GM18519 (cell line): ENCODE results near the gene SHOC1.
"Not testable (repeated sequence)": the region's sequence is repeated elsewhere in the genome, so short reads cannot be mapped to it uniquely, and the experiment has no call there.

Experiments
- ATAC-seq: cut with Tn5 transposase; IDR thresholded peaks from one replicate; pipeline ENCODE4 v1.9.1; 2021; ENCODE audit warnings: mild to moderate bottlenecking, moderate library complexity; ENCODE audit not compliant: unreplicated experiment, low FRiP score

Gene SHOC1

DNA sequence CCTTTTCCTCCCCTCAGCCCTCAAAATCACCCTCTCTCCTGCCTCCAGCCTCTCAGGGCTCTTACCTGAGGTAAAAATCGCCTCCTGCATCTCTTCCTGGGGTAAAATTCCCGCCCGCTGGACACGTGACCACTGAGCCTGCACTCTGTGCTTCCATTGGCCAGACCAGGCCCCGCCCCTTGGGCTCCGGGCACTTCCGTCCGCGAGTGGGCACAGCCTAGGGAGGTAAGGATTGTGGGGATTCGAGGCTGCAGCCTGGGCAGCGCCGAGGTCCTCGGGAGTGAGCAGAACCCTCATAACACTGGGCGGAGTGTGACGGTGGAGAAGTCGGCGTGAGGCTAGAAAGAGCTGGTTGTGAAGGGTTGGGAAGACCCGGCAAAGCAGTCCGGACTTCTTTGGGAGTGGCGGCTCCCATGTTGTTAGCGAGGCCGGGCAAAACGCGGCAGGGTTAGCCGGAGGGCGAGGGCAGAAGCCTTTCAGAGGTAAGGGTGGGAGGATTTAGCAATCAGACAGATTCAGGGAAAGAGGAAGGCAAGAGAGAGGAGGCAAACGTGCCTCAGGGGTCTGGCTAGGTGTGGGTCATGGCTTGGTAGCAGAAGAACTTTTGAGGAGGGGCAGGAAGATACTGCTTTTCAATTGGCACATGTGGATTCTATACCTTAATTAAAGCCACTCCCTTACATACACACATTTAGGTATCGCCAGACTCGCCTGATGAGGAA is at the start of gene SHOC1:
TSS of gene SHOC1 (minus strand) at position 103 of the 722 bp plus-strand sequence. CDS start 3,519 bp downstream, outside the sequence.
- ATAC-seq, result no peak

DNA sequence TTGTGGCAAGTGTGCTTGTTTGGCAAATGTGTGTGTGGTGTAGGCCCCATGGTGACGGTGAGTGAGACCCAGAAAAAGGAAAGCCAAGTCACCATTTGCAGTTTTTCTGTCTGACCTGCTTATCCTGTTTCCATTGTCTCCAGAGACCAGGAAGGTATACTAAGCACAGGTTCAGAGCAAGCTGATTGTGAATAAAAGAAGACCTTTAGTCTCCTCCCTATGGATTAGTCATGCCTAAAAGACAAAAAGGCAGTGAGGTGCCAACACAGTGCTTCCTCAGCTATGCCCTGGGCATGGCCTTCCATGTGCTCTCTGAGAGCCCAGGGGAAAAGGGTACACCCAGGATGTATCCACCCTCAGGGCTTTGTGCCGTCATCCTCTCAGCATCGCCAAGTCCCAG is 49.2 kb upstream of the SHOC1 start:
- ATAC-seq, result no peak

DNA sequence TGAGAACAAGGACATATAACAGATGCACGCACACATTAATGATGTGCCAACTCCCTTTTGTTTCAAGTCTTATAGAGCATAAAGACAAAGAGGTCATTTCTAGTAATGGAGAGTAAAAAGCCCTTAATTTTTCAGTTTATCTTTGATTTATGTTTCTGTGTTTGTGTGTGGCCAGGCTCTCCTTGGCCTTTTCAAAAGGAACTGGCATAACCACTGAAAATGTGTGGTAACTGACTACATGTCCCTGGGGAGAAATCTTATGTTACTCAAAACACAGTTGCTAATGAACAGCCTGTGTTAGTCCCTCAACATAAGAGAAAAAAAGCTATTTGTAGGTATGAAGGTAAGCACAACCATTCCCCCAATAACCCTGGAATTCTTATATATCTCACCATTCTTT is 47.6 kb upstream of the SHOC1 start:
- ATAC-seq, result no peak

- no peak for ATAC-seq
These were observed 45.7 kb upstream of the SHOC1 start for GRCh38 chr9:111840442-111840841.

- ATAC-seq, result no peak
These were observed 45.2 kb upstream of the SHOC1 start for GRCh38 chr9:111839987-111840386.

DNA sequence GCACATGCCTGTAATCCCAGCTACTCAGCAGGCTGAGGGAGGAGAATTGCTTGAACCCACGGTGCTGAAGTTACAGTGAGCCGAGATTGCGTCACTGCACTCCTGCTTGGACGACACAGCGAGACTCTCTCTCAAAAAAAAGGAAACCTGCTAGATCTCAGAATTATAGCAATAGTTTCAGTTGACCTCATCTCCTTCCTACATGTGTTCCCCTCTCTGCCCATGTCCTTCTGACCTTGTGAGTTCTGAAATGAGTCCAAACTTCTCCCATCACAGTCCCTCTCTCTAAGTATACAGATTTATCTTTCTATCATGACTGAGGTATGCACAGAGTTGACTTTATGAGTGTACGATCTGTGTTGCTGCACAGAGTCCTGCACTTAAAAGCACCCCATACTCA is 44.6 kb upstream of the SHOC1 start:
- no peak for ATAC-seq

- ATAC-seq, result no peak
These were observed 43.7 kb upstream of the SHOC1 start for GRCh38 chr9:111838439-111838838.

GRCh38 chr9:111836311-111836710 is 41.6 kb upstream of the SHOC1 start:
- ATAC-seq, result no peak

DNA sequence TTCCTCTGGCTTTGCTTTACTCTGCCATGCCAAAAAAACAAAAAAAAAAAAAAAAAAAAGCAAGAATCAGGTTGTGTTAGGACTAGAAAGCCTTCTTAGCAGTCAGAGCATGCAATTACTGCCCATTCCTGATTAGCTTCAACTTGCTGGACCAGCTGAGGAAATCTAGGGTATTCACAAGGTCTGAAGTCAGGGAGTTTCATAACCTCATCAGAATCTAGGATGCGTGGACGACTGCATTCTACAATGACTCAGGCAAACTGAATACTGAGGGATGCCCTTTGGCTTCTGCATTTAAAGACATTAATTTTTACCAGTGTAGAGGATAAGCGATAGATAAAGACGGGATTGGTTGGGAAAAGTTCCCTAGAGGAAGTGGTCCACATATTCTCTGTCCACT is 39.2 kb upstream of the SHOC1 start:
- ATAC-seq, result no peak

- no peak for ATAC-seq
These were observed 37.7 kb upstream of the SHOC1 start for GRCh38 chr9:111832449-111832848.

GRCh38 chr9:111831371-111832108 is 36.8 kb upstream of the SHOC1 start:
- no peak for ATAC-seq

GRCh38 chr9:111828193-111828592 is 33.5 kb upstream of the SHOC1 start:
- ATAC-seq, result no peak

DNA sequence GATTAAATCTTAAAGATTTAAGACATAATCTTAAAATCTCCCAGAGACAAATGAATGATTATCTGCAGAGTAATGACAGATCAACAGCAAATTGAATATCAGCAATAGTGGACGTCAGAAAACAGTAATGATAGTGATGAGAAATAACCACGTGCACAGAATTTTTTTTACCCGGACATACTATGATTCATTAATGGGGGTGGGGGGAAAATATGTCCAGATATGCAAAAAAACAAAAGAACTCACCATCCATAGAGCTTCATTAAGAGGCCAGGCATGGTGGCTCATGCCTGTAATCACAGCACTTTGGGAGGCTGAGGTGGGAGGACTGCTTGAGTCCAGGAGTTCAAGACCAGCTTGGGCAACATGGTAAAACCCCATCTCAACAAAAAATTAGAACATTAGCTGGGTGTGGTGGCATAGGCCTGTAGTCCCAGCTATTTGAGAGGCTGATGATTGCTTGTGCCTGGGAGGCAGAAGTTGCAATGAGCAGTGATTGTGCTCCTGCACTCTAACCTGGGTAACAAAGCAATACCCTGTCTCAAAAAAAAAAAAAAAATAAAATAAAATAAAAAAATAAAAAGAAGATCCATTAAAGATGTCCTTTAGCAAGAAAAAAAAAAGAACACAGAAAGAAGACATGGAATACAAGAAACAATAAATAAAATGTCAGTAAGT is 30.9 kb upstream of the SHOC1 start:
- ATAC-seq, result no peak

GRCh38 chr9:111821006-111821528 is 26.3 kb upstream of the SHOC1 start:
- ATAC-seq, result no peak

- no peak for ATAC-seq
These were observed 24.6 kb upstream of the SHOC1 start for GRCh38 chr9:111819360-111819759.

GRCh38 chr9:111815285-111816070 is 20.7 kb upstream of the SHOC1 start:
- no peak for ATAC-seq

GRCh38 chr9:111812337-111812736 is 17.6 kb upstream of the SHOC1 start:
- ATAC-seq, result no peak

DNA sequence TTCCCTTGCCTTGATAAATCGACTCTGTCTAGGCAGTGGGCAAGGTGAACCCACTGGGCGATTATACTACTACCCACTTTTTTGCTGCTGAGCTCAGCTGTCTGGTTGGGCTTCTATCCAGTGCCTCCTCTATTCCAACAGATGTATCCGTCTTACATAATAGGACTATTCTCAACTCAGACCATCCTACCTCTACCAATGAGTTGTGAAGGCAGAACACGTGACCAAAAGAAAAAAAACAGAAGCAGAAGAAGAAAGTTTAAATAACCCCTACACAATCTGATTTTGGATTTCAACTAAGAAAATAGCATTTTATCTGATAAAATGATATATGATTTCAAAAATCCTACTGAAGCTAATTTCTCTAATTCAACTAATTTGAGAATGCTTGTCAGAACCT is 16.2 kb upstream of the SHOC1 start:
- ATAC-seq, result no peak

DNA sequence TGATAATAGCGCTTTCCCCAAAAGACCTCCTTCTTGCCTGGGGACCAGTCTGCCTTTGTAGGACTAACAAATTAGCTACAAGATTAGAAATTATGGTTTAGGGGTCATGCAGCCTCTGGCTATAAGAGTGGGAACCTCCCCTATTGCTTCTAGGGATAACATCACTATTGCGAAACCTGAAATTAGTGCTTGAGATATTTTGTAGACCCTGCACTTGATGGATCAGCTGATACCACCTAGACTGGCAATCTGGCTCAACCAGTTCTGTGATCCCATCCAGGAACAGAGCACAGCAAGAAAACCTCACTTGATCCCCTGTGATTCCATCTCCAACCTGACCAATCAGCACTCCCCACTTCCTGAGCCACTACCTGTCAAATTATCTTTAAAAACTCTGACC is 15.7 kb upstream of the SHOC1 start:
- not testable (repeated sequence) for ATAC-seq

GRCh38 chr9:111807197-111807596 is 12.5 kb upstream of the SHOC1 start:
- no peak for ATAC-seq
